Measurements from ENCODE around the gene RASD1.

DNA sequence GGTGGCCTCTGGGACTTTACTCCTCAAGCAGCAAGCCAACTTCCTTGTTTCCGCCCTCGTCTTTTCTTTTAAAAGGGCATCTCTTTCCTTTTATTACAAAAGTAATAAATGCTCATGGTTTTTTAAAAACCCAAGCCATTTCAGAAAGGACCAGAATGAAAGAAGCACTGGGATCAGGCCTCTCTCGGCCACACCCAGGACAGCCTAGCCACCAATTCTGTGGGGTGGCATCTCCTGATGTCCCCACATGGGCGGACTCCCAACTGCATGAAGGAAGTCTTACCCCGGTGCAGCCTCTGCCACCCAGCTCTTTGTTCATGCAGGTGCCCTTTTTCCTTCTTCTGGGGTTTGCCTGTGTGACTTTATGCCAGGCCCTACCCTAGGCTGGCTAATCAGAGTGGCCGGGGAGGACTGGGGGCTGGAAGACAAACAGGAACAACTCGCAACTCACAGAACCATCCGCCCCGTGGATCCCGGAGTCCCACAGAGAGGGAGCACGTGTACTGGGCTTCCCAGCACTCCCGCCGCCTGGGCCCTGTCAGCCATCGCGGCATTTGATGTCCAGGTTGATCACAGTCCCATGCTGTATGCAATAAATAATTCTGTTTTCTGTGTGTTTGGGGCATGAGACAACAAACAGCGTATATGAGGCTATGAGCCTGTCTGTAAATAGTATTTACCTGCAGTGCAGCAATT, 2.6 kb upstream of the RASD1 start:
- TF ChIP-seq CTCF (IDR thresholded peaks at IDR 0.05): no peak
- TF ChIP-seq MAX (IDR thresholded peaks at IDR 0.05; ENCODE audit: low read depth): no peak
- no peak for TF ChIP-seq SMC3 (IDR thresholded peaks at IDR 0.05; ENCODE audit: low read depth, low read length)
- no peak for TF ChIP-seq POLR2AphosphoS5 (IDR thresholded peaks at IDR 0.05; ENCODE audit: low read depth, low read length)
- TF ChIP-seq SIN3A (IDR thresholded peaks at IDR 0.05; ENCODE audit: borderline replicate concordance, low read depth, low read length): no peak
- TF ChIP-seq EZH2phosphoT487 (IDR thresholded peaks at IDR 0.05; ENCODE audit: borderline replicate concordance, low read depth): no peak
- TF ChIP-seq ELF1 (IDR thresholded peaks at IDR 0.05): no peak
- TF ChIP-seq EP300 (IDR thresholded peaks at IDR 0.05; ENCODE audit: borderline replicate concordance in 1 of 2, low read depth in 1 of 2, low read length in 1 of 2): no peak
- no peak for TF ChIP-seq REST (IDR thresholded peaks at IDR 0.05; ENCODE audit: low read depth, low read length)
- TF ChIP-seq USF2 (IDR thresholded peaks at IDR 0.05; ENCODE audit: borderline replicate concordance, low read depth, low read length): no peak
- TF ChIP-seq, protein P1, sequence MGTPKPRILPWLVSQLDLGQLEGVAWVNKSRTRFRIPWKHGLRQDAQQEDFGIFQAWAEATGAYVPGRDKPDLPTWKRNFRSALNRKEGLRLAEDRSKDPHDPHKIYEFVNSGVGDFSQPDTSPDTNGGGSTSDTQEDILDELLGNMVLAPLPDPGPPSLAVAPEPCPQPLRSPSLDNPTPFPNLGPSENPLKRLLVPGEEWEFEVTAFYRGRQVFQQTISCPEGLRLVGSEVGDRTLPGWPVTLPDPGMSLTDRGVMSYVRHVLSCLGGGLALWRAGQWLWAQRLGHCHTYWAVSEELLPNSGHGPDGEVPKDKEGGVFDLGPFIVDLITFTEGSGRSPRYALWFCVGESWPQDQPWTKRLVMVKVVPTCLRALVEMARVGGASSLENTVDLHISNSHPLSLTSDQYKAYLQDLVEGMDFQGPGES (IDR thresholded peaks at IDR 0.05; ENCODE audit: low read depth, low read length): no peak
- no peak for TF ChIP-seq FOXJ3 (CRISPR knock-in tag; IDR thresholded peaks at IDR 0.05)

All from SK-N-SH (cell line).